ENCODE results near the gene ADNP. TPM values are rescaled to one million over a fixed set of nuclear protein-coding genes. Genes with fewer than 3 reads are reported as not detected.
A peak's percentile ranks its signal among the peaks of the same experiment; 100 is the strongest.

The ADNP gene
- total and polyA plus RNA-seq, 2 of the 13 experiments (the other 11 are each of a cell fraction or from before 2014, with no cell fraction given), result 21.0 to 21.5 TPM

GRCh38 chr20:50958615-50959542 is 27.6 kb upstream of the ADNP start, which contains the start of gene MOCS3 (continued):
- TF ChIP-seq TCF12 (IDR thresholded peaks at IDR 0.05) (no peak), TCF12 (CRISPR knock-in tag; IDR thresholded peaks at IDR 0.05) (peak; percentile 83; the same call in 1 of the 2 replicates), HNF1B (CRISPR knock-in tag; IDR thresholded peaks at IDR 0.05) (no peak), CSRNP1 (CRISPR knock-in tag; IDR thresholded peaks at IDR 0.05) (peak; percentile 58), NFE2L2 (IDR thresholded peaks at IDR 0.05; ENCODE audit: low read length) (no peak), POLR2A (IDR thresholded peaks at IDR 0.05; ENCODE audit: insufficient read depth in 1 of 2, low read depth in 2 of 2, low read length in 2 of 2) (peak; percentile 55 to 82), MYPOP (CRISPR knock-in tag; IDR thresholded peaks at IDR 0.05) (0 out of 2 replicates have a peak, but pooled peaks have one; percentile 44), ZNF280B (CRISPR knock-in tag; IDR thresholded peaks at IDR 0.05; ENCODE audit: borderline replicate concordance) (peak; percentile 44; the same call in 1 of the 2 replicates), ZNF761 (CRISPR knock-in tag; conservative IDR thresholded peaks at IDR 0.05) (peak; percentile 87; the same call in 1 of the 2 replicates), HOMEZ (CRISPR knock-in tag; IDR thresholded peaks at IDR 0.05; ENCODE audit: low read depth) (no peak), AKNA (CRISPR knock-in tag; IDR thresholded peaks at IDR 0.05; ENCODE audit: borderline replicate concordance) (0 out of 2 replicates have a peak, but pooled peaks have one; percentile 78), SP4 (CRISPR knock-in tag; IDR thresholded peaks at IDR 0.05) (no peak; the same call in 1 of the 2 replicates), ZNF75D (CRISPR knock-in tag; IDR thresholded peaks at IDR 0.05; ENCODE audit: borderline replicate concordance) (no peak), SNRNP70 (IDR thresholded peaks at IDR 0.05; ENCODE audit: low read depth, low read length) (no peak), ZNF777 (CRISPR knock-in tag; IDR thresholded peaks at IDR 0.05) (peak; percentile 62)

Data from HepG2 (cell line).